B cell (primary cell): Measurements from ENCODE around the gene MPZL1. TPM values are rescaled to one million over a fixed set of nuclear protein-coding genes. Genes with fewer than 3 reads are reported as not detected.

Experiments used
- ATAC-seq: fragments of 200-7000 bp; cut with Tn5 transposase; one replicate; pipeline ENCODE4 v1.10.0; 2021; ENCODE audit warnings: low read depth, mild to moderate bottlenecking, moderate number of reproducible peaks, moderate library complexity
- CTCF ChIA-PET: fragments of 350-600 bp; sonication (Branson Sonifier 250); formaldehyde crosslinking; loops from one replicate; lab custom pipeline; 2021; ENCODE audit warnings: antibody characterized with exemption, inconsistent platforms; lab: Charles Lee
- POLR2A ChIA-PET: fragments of 350-600 bp; sonication (Branson Sonifier 250); formaldehyde crosslinking; loops from one replicate; lab custom pipeline; 2021; ENCODE audit warnings: antibody characterized with exemption; lab: Charles Lee
- DNase-seq: peaks from one replicate; pipeline ENCODE4 v3.0.0; 2013
- H2AFZ ChIP-seq: 2 replicates; pipeline ENCODE4 v1.6.1; 2012; ENCODE audit warnings: mild to moderate bottlenecking, low read depth, low read length; ENCODE audit not compliant: insufficient read depth, poor library complexity, severe bottlenecking
- H3K27ac ChIP-seq, 2 donors: 1 replicate in 1 of 2; 2 replicates in 1 of 2; pipeline ENCODE4 v1.5.1; 2012 to 2013; ENCODE audit warnings: low read length in 2 of 2, mild to moderate bottlenecking in 2 of 2, moderate library complexity in 1 of 2
- H3K27me3 ChIP-seq, 4 experiments: fragments of 200-600 bp in 1 of 4; sonication (generic) in 1 of 4; replicated peaks in 1 of 4; 1 replicate in 2 of 4; 2 replicates in 2 of 4; pipeline versions ENCODE4 v1.6.1 to v1.7.0; 2013 to 2016; ENCODE audit warnings: low read length in 3 of 4, mild to moderate bottlenecking in 2 of 4, mixed read lengths in 1 of 4, moderate library complexity in 1 of 4; ENCODE audit not compliant: insufficient read depth in 4 of 4, control insufficient read depth in 3 of 4; ENCODE audit errors: control extremely low read depth in 1 of 4
- H3K36me3 ChIP-seq, 2 experiments: replicated peaks in 1 of 2; 1 replicate in 1 of 2; 2 replicates in 1 of 2; pipeline versions ENCODE4 v1.6.1 to v1.7.1; 2013; ENCODE audit warnings: low read length in 1 of 2; ENCODE audit not compliant: insufficient read depth in 2 of 2, control insufficient read depth in 1 of 2; ENCODE audit errors: control extremely low read depth in 1 of 2, extremely low read depth in 1 of 2
- H3K4me1 ChIP-seq, 2 donors: fragments of 200-600 bp in 1 of 2; sonication (generic) in 1 of 2; 1 replicate in 1 of 2; 2 replicates in 1 of 2; pipeline versions ENCODE4 v1.5.1 to v1.6.1; 2013 to 2017; ENCODE audit warnings: low read length in 2 of 2; ENCODE audit not compliant: control insufficient read depth in 2 of 2, insufficient read depth in 2 of 2
- H3K4me2 ChIP-seq: replicated peaks from 2 replicates; pipeline ENCODE3; 2012; ENCODE audit warnings: mild to moderate bottlenecking, low read depth, low read length; ENCODE audit not compliant: poor library complexity, severe bottlenecking
- H3K4me3 ChIP-seq, 5 experiments: fragments of 200-600 bp in 1 of 5; sonication (generic) in 1 of 5; 1 replicate in 3 of 5; 2 replicates in 2 of 5; pipeline versions ENCODE4 v1.5.1 to v1.7.0; 2011 to 2016; ENCODE audit warnings: low read length in 4 of 5, mild to moderate bottlenecking in 4 of 5, low read depth in 2 of 5, control low read depth in 1 of 5, moderate library complexity in 1 of 5; ENCODE audit not compliant: insufficient read depth in 1 of 5; ENCODE audit errors: control extremely low read depth in 1 of 5, extremely low read depth in 1 of 5
- H3K79me2 ChIP-seq: fragments of 200-600 bp; sonication (generic); one replicate; pipeline ENCODE4 v1.6.0; 2016; ENCODE audit warnings: low read length; ENCODE audit not compliant: control insufficient read depth, insufficient read depth
- H3K9ac ChIP-seq: fragments of 200-600 bp; sonication (generic); 2 replicates; pipeline ENCODE4 v1.6.1; 2017; ENCODE audit warnings: mild to moderate bottlenecking, low read length, moderate library complexity
- H3K9me3 ChIP-seq, 3 donors: one replicate each; pipeline versions ENCODE4 v1.6.1 to v1.7.1; 2013; ENCODE audit warnings: low read length in 2 of 3; ENCODE audit not compliant: control insufficient read depth in 2 of 3, insufficient read depth in 1 of 3; ENCODE audit errors: control extremely low read depth in 1 of 3
- H4K20me1 ChIP-seq: 2 replicates; pipeline ENCODE4 v1.6.0; 2012; ENCODE audit warnings: mild to moderate bottlenecking, low read length; ENCODE audit not compliant: insufficient read depth, control insufficient read depth, poor library complexity, severe bottlenecking
- H3K27ac Mint-ChIP-seq: one replicate; pipeline ENCODE4 v1.8.0; 2021; ENCODE audit warnings: mixed read lengths
- H3K27me3 Mint-ChIP-seq: one replicate; pipeline ENCODE4 v1.8.0; 2021; ENCODE audit warnings: mixed read lengths
- H3K4me1 Mint-ChIP-seq: one replicate; pipeline ENCODE4 v1.8.0; 2021; ENCODE audit warnings: mixed read lengths
- H3K4me3 Mint-ChIP-seq: one replicate; pipeline ENCODE4 v1.8.0; 2021; ENCODE audit warnings: mixed read lengths
- H3K9me3 Mint-ChIP-seq: one replicate; pipeline ENCODE4 v1.8.0; 2022; ENCODE audit warnings: mixed read lengths; ENCODE audit not compliant: insufficient read depth
- CTCF ChIP-seq: fragments of 200-600 bp; IDR thresholded peaks from one replicate; pipeline ENCODE4 v1.8.0; 2022; ENCODE audit warnings: antibody characterized with exemption, mild to moderate bottlenecking
- EZH2 ChIP-seq: IDR thresholded peaks from 2 replicates; pipeline ENCODE4 v1.6.1; 2012; ENCODE audit warnings: borderline replicate concordance, low read depth, mild to moderate bottlenecking, moderate library complexity, low read length; ENCODE audit not compliant: insufficient read depth, poor library complexity, severe bottlenecking
- WGBS: methylation state at CpG from one replicate; pipeline ENCODE4 v1.1.5; 2013; ENCODE audit warnings: missing lambda C conversion rate; ENCODE audit not compliant: insufficient coverage; 5-methylcytosine and 5-hydroxymethylcytosine counted together
- intact Hi-C: fragments of 100-400 bp; cut with micrococcal nuclease; formaldehyde crosslinking; loops from one replicate; pipeline ENCODE4 v1.10.0; 2022
- polyA plus RNA-seq: library from polyadenylated mRNA; depleted of rRNA; stranded (reverse); fragments of >200 nt; gene quantifications from 2 replicates; pipeline ENCODE4 v1.2.3, GENCODE V29; 2012
- total RNA-seq, 2 donors: library from RNA; stranded (reverse); fragments of 120-200 nt in 1 of 2; gene quantifications; 1 replicate in 1 of 2; 2 replicates in 1 of 2; pipeline versions ENCODE4 v1.2.3 to v1.2.4, GENCODE V29; 2013 to 2022

MPZL1 gene
- total and polyA plus RNA-seq, 2 donors (not counting 1 experiment from before 2014, with no cell fraction given): 15.4 to 27.7 TPM

GRCh38 chr1:167836197-167836596 lies 114.4 kb downstream of the MPZL1 start:
- Histone ChIP-seq H3K79me2 (no peaks in the 10 kb centered on the region), H3K4me1 (no peaks in the 10 kb centered on the region), H3K27me3 (peaks cover 0 to 3% (median 0%) of the 10 kb centered on the region in 4 experiments), H3K9me3 (no peaks in the 10 kb centered on the region), H3K4me2 (no peak overlapping the region), H3K27ac (no peak overlapping the region), H3K36me3 (no peaks in the 10 kb centered on the region), H3K4me3 (no peak overlapping the region), H2AFZ (no peak overlapping the region), H4K20me1 (no peaks in the 10 kb centered on the region), H3K9ac (no peak overlapping the region)
- no peak for ATAC-seq
- CTCF ChIA-PET: no interaction called here
- H3K4me1 Mint-ChIP-seq: no peaks in the 10 kb centered on the region
- H3K27me3 Mint-ChIP-seq: peaks cover 19% of the 10 kb centered on the region
- H3K27ac Mint-ChIP-seq: no peak overlapping the region
- H3K4me3 Mint-ChIP-seq: no peak overlapping the region
- H3K9me3 Mint-ChIP-seq: no peaks in the 10 kb centered on the region
- TF ChIP-seq CTCF (no peak), EZH2 (no peak)
- POLR2A ChIA-PET: no interaction called here
- WGBS: no CpG with 5 or more reads among the region's 4 CpGs
- intact Hi-C loops: no loop called here
- DNase-seq: no peak

GRCh38 chr1:167837326-167837725 lies 115.5 kb downstream of the MPZL1 start:
- Histone ChIP-seq H3K4me2 (no peak overlapping the region), H2AFZ (no peak overlapping the region), H3K27me3 (peaks cover 0 to 3% (median 0%) of the 10 kb centered on the region in 4 experiments), H3K36me3 (no peaks in the 10 kb centered on the region), H4K20me1 (no peaks in the 10 kb centered on the region), H3K9me3 (no peaks in the 10 kb centered on the region), H3K9ac (no peak overlapping the region), H3K27ac (no peak overlapping the region), H3K4me3 (no peak overlapping the region), H3K79me2 (no peaks in the 10 kb centered on the region), H3K4me1 (no peaks in the 10 kb centered on the region)
- POLR2A ChIA-PET: no interaction called here
- H3K9me3 Mint-ChIP-seq: no peaks in the 10 kb centered on the region
- DNase-seq: no peak
- no peaks in the 10 kb centered on the region for H3K4me1 Mint-ChIP-seq
- TF ChIP-seq EZH2 (no peak), CTCF (no peak)
- peaks cover 19% of the 10 kb centered on the region for H3K27me3 Mint-ChIP-seq
- CTCF ChIA-PET: no interaction called here
- intact Hi-C loops: no loop called here
- 0% methylated on average over 1 of the region's 2 CpGs for WGBS
- no peak overlapping the region for H3K4me3 Mint-ChIP-seq
- no peak overlapping the region for H3K27ac Mint-ChIP-seq
- no peak for ATAC-seq
